Fibroblast of mammary gland (primary cell): ENCODE data around the gene TBC1D22B.

Source experiments
- DNase-seq: peaks from one replicate; pipeline ENCODE4 v3.0.0-alpha.2; 2010; ENCODE audit warnings: low read depth
- H3K4me3 ChIP-seq: 2 replicates; pipeline ENCODE4 v1.5.1; 2011; ENCODE audit warnings: low read depth, mild to moderate bottlenecking, low read length, moderate library complexity; ENCODE audit not compliant: control insufficient read depth
- CTCF ChIP-seq: conservative IDR thresholded peaks from 2 replicates; pipeline ENCODE4 v1.5.1; 2011; ENCODE audit warnings: low read depth, low read length, inconsistent platforms; ENCODE audit not compliant: control insufficient read depth, insufficient read depth

Gene TBC1D22B

GRCh38 chr6:37347670-37348111 is 90.1 kb downstream of the TBC1D22B start:
- no peak for DNase-seq
- H3K4me3 ChIP-seq, result no peak overlapping the region
- TF ChIP-seq CTCF, result no peak

- DNase-seq, result no peak
- no peak overlapping the region for H3K4me3 ChIP-seq
Observed at GRCh38 chr6:37351027-37351426, 93.5 kb downstream of the TBC1D22B start.

GRCh38 chr6:37352384-37352783 is 94.8 kb downstream of the TBC1D22B start:
- no peak for DNase-seq
- no peak overlapping the region for H3K4me3 ChIP-seq
- no peak for TF ChIP-seq CTCF

More at GRCh38 chr6:37351027-37351426, 93.5 kb downstream of the TBC1D22B start:
- no peak for TF ChIP-seq CTCF

- no peak for TF ChIP-seq CTCF
- H3K4me3 ChIP-seq, result peak within 1 kb of the TSS; percentile 92
Observed at GRCh38 chr6:37353761-37354525, 96.4 kb downstream of the TBC1D22B start, which contains the start of gene RNF8. TSS of gene RNF8 (plus strand) at chr6:37353983. CDS start at chr6:37354165, 182 bp downstream.

GRCh38 chr6:37354526-37355384 is 97.2 kb downstream of the TBC1D22B start:
- DNase-seq, result peak; percentile 15
- TF ChIP-seq CTCF, result no peak
- peak overlapping the region; percentile 92 for H3K4me3 ChIP-seq

More at GRCh38 chr6:37353761-37354525, 96.4 kb downstream of the TBC1D22B start, which contains the start of gene RNF8:
- peak; percentile 78 for DNase-seq

- DNase-seq, result no peak
- TF ChIP-seq CTCF, result no peak
- no peak overlapping the region for H3K4me3 ChIP-seq
Observed at GRCh38 chr6:37357288-37357687, 99.7 kb downstream of the TBC1D22B start.
